Measurements from ENCODE around the gene SLC9A9.

- TF ChIP-seq EZH2 (IDR thresholded peaks at IDR 0.05; ENCODE audit: borderline replicate concordance, low read depth, low read length, severe bottlenecking) (no peak), CTCF (IDR thresholded peaks at IDR 0.05; ENCODE audit: borderline replicate concordance, extremely low read depth, low read length, poor library complexity, severe bottlenecking) (no peak)
These were observed 220.9 kb downstream of the SLC9A9 start for GRCh38 chr3:143627336-143627735.

Data from DND-41 (cell line).